Mesenchymal stem cell (in vitro differentiated cells and primary cell): ENCODE measurements around the gene RPS14.
"Not testable (repeated sequence)": the region's sequence is repeated elsewhere in the genome, so short reads cannot be mapped to it uniquely, and the experiment has no call there.

Source experiments
- DNase-seq: peaks from one replicate; pipeline ENCODE4 v3.0.0-alpha.2; 2013
- H2AFZ ChIP-seq: one replicate; pipeline ENCODE4 v1.6.1; 2013; ENCODE audit warnings: low read depth, mild to moderate bottlenecking, control low read depth, inconsistent platforms, low read length, moderate library complexity
- H2AK5ac ChIP-seq: 2 replicates; pipeline ENCODE4 v1.6.1; 2013; ENCODE audit warnings: low read length, moderate library complexity, mild to moderate bottlenecking, inconsistent platforms; ENCODE audit not compliant: severe bottlenecking
- H2BK120ac ChIP-seq: one replicate; pipeline ENCODE4 v1.6.1; 2013; ENCODE audit warnings: low read depth, mild to moderate bottlenecking, inconsistent platforms, low read length, moderate library complexity
- H2BK12ac ChIP-seq, 2 experiments: one replicate each; pipeline ENCODE4 v1.6.1; 2013; ENCODE audit warnings: inconsistent platforms in 2 of 2, low read length in 2 of 2, mild to moderate bottlenecking in 2 of 2, moderate library complexity in 2 of 2, control low read depth in 1 of 2
- H2BK15ac ChIP-seq: one replicate; pipeline ENCODE4 v1.6.1; 2013; ENCODE audit warnings: mild to moderate bottlenecking, low read depth, inconsistent platforms; ENCODE audit not compliant: poor library complexity, severe bottlenecking
- H2BK5ac ChIP-seq: 2 replicates; pipeline ENCODE4 v1.6.1; 2013; ENCODE audit warnings: low read depth, mild to moderate bottlenecking, low read length, control low read depth, inconsistent platforms; ENCODE audit not compliant: poor library complexity, severe bottlenecking
- H3K14ac ChIP-seq, 2 experiments: one replicate each; pipeline ENCODE4 v1.6.1; 2013; ENCODE audit warnings: inconsistent platforms in 2 of 2, low read length in 2 of 2, control low read depth in 1 of 2, mild to moderate bottlenecking in 1 of 2, moderate library complexity in 1 of 2
- H3K18ac ChIP-seq, 2 experiments: one replicate each; pipeline ENCODE4 v1.6.1; 2013; ENCODE audit warnings: inconsistent platforms in 2 of 2, low read length in 2 of 2, control low read depth in 1 of 2, low read depth in 1 of 2, mild to moderate bottlenecking in 1 of 2
- H3K23ac ChIP-seq, 2 experiments: one replicate each; pipeline ENCODE4 v1.6.1; 2013; ENCODE audit warnings: inconsistent platforms in 2 of 2, low read length in 2 of 2, mild to moderate bottlenecking in 2 of 2, moderate library complexity in 2 of 2, control low read depth in 1 of 2
- H3K27ac ChIP-seq: 2 replicates; pipeline ENCODE4 v1.5.1; 2013; ENCODE audit warnings: mild to moderate bottlenecking, moderate library complexity, low read length, control low read depth, inconsistent platforms; ENCODE audit not compliant: poor library complexity, severe bottlenecking
- H3K27me3 ChIP-seq, 2 experiments: 2 replicates each; pipeline versions ENCODE4 v1.6.1 to v1.7.0; 2013; ENCODE audit warnings: low read length in 2 of 2, mild to moderate bottlenecking in 2 of 2, moderate library complexity in 2 of 2, control low read depth in 1 of 2, inconsistent platforms in 1 of 2; ENCODE audit not compliant: control insufficient read depth in 1 of 2, insufficient read depth in 1 of 2
- H3K36me3 ChIP-seq, 2 experiments: 2 replicates each; pipeline versions ENCODE4 v1.6.1 to v1.7.0; 2013; ENCODE audit warnings: low read length in 2 of 2, control low read depth in 1 of 2, inconsistent platforms in 1 of 2, low read depth in 1 of 2, mild to moderate bottlenecking in 1 of 2; ENCODE audit not compliant: insufficient read depth in 2 of 2, control insufficient read depth in 1 of 2
- H3K4ac ChIP-seq, 2 experiments: one replicate each; pipeline ENCODE4 v1.6.1; 2013; ENCODE audit warnings: inconsistent platforms in 2 of 2, low read length in 2 of 2, mild to moderate bottlenecking in 2 of 2, moderate library complexity in 2 of 2, control low read depth in 1 of 2, low read depth in 1 of 2
- H3K4me1 ChIP-seq: 2 replicates; pipeline ENCODE4 v1.6.1; 2013; ENCODE audit warnings: low read depth, low read length, control low read depth; ENCODE audit not compliant: control insufficient read depth, insufficient read depth
- H3K4me2 ChIP-seq: 2 replicates; pipeline ENCODE4 v1.6.1; 2013; ENCODE audit warnings: low read length, mild to moderate bottlenecking, inconsistent platforms; ENCODE audit not compliant: poor library complexity, severe bottlenecking
- H3K4me3 ChIP-seq, 2 experiments: 2 replicates each; pipeline versions ENCODE4 v1.5.1 to v1.7.0; 2013; ENCODE audit warnings: low read length in 2 of 2, mild to moderate bottlenecking in 2 of 2, control low read depth in 1 of 2, low read depth in 1 of 2; ENCODE audit not compliant: insufficient read depth in 1 of 2
- H3K79me1 ChIP-seq: replicated peaks from 2 replicates; pipeline ENCODE4 v1.6.1; 2013; ENCODE audit warnings: mild to moderate bottlenecking, control low read depth, low read length, inconsistent platforms; ENCODE audit not compliant: poor library complexity, severe bottlenecking
- H3K9ac ChIP-seq: 2 replicates; pipeline ENCODE4 v1.7.0; 2013; ENCODE audit warnings: mild to moderate bottlenecking, low read length, moderate library complexity
- H3K9me3 ChIP-seq: 2 replicates; pipeline ENCODE4 v1.7.0; 2013; ENCODE audit warnings: mild to moderate bottlenecking, low read length; ENCODE audit not compliant: control insufficient read depth
- H4K8ac ChIP-seq: one replicate; pipeline ENCODE4 v1.6.1; 2013; ENCODE audit warnings: inconsistent platforms, mild to moderate bottlenecking, low read length, moderate library complexity
- H4K91ac ChIP-seq: one replicate; pipeline ENCODE4 v1.6.1; 2013; ENCODE audit warnings: mild to moderate bottlenecking, low read length, inconsistent platforms
- WGBS: methylation state at CpG from one replicate; pipeline ENCODE4 v1.1.7; 2013; ENCODE audit warnings: mixed read lengths; 5-methylcytosine and 5-hydroxymethylcytosine counted together

Gene RPS14

GRCh38 chr5:150429410-150429873 is 20.1 kb downstream of the RPS14 start:
- Histone ChIP-seq H2BK5ac (no peak overlapping the region), H4K8ac (no peak overlapping the region), H3K18ac (no peak overlapping the region), H3K4me3 (no peak overlapping the region), H3K4ac (no peak overlapping the region), H2BK120ac (no peak overlapping the region), H3K9me3 (no peaks in the 10 kb centered on the region), H2AFZ (no peak overlapping the region), H3K4me2 (no peak overlapping the region), H3K23ac (no peak overlapping the region), H3K9ac (no peak overlapping the region), H2BK12ac (no peak overlapping the region), H3K4me1 (peaks cover 4% of the 10 kb centered on the region), H3K27ac (no peak overlapping the region), H3K14ac (no peak overlapping the region), H4K91ac (no peak overlapping the region), H3K27me3 (no peaks in the 10 kb centered on the region), H3K79me1 (no peaks in the 10 kb centered on the region), H2AK5ac (no peak overlapping the region), H3K36me3 (no peaks in the 10 kb centered on the region), H2BK15ac (no peak overlapping the region)
- no peak for DNase-seq
- WGBS = 86% methylated on average over 5 of the region's 5 CpGs

- Histone ChIP-seq H4K8ac (no peak overlapping the region), H3K27me3 (no peaks in the 10 kb centered on the region), H2BK15ac (no peak overlapping the region), H3K9ac (no peak overlapping the region), H3K4me2 (no peak overlapping the region), H2AK5ac (no peak overlapping the region), H3K79me1 (no peaks in the 10 kb centered on the region), H3K4ac (no peak overlapping the region), H2BK5ac (no peak overlapping the region), H3K23ac (no peak overlapping the region), H3K9me3 (no peaks in the 10 kb centered on the region), H3K18ac (no peak overlapping the region), H2BK12ac (no peak overlapping the region), H3K36me3 (no peaks in the 10 kb centered on the region), H3K4me3 (no peak overlapping the region), H3K14ac (no peak overlapping the region), H4K91ac (no peak overlapping the region), H2AFZ (no peak overlapping the region), H3K4me1 (peaks cover 4% of the 10 kb centered on the region), H2BK120ac (no peak overlapping the region), H3K27ac (no peak overlapping the region)
- no peak for DNase-seq
- WGBS = 97% methylated on average over 5 of the region's 5 CpGs
These were observed 20.6 kb downstream of the RPS14 start for GRCh38 chr5:150428978-150429377.

GRCh38 chr5:150428106-150428876 is 21.2 kb downstream of the RPS14 start:
- peak; percentile 31 for DNase-seq
- H3K23ac ChIP-seq = no peak overlapping the region
- H2AFZ ChIP-seq = no peak overlapping the region
- H2BK5ac ChIP-seq = no peak overlapping the region
- H3K4me1 ChIP-seq = peaks cover 4% of the 10 kb centered on the region
- no peaks in the 10 kb centered on the region for H3K36me3 ChIP-seq
- no peak overlapping the region for H3K4ac ChIP-seq
- WGBS = 77% methylated on average over 16 of the region's 18 CpGs
- H3K9ac ChIP-seq = no peak overlapping the region
- H3K4me3 ChIP-seq = no peak overlapping the region
- peak overlapping the region; percentile 36 for H2BK15ac ChIP-seq
- H3K27me3 ChIP-seq = no peaks in the 10 kb centered on the region
- no peak overlapping the region for H2AK5ac ChIP-seq
- peak overlapping the region; percentile 39 for H4K91ac ChIP-seq
- no peak overlapping the region for H2BK12ac ChIP-seq
- no peaks in the 10 kb centered on the region for H3K9me3 ChIP-seq
- peak overlapping the region in 1 of 2 experiments; percentile 50 for H3K18ac ChIP-seq
- H3K27ac ChIP-seq = no peak overlapping the region
- H2BK120ac ChIP-seq = no peak overlapping the region
- H3K14ac ChIP-seq = no peak overlapping the region
- H3K4me2 ChIP-seq = no peak overlapping the region
- peak overlapping the region; percentile 47 for H4K8ac ChIP-seq
- no peaks in the 10 kb centered on the region for H3K79me1 ChIP-seq

GRCh38 chr5:150426165-150426564 is 23.4 kb downstream of the RPS14 start:
- not testable (repeated sequence) for H3K18ac ChIP-seq, H4K91ac ChIP-seq, H3K9ac ChIP-seq, H2BK15ac ChIP-seq, H3K23ac ChIP-seq, DNase-seq, H2AFZ ChIP-seq, H3K9me3 ChIP-seq, H3K79me1 ChIP-seq, H3K27me3 ChIP-seq, H2BK5ac ChIP-seq, H3K14ac ChIP-seq, H3K4me2 ChIP-seq, H3K4me1 ChIP-seq, H2BK12ac ChIP-seq, H3K36me3 ChIP-seq, H3K4ac ChIP-seq, H3K4me3 ChIP-seq, H4K8ac ChIP-seq, H2AK5ac ChIP-seq, H3K27ac ChIP-seq, H2BK120ac ChIP-seq
- WGBS = 96% methylated on average over 9 of the region's 9 CpGs
